ENCODE measurements around the gene KRT15.

Gene KRT15

GRCh38 chr17:41518789-41519449 lies at the start of gene KRT15:
Gene KRT15 (minus strand): TSS chr17:41518890. CDS start chr17:41518827, 63 bp downstream.
- Histone ChIP-seq H3K36me3 (ENCODE audit: insufficient read depth, low read length) (no peaks in the 10 kb centered on the region), H3K9me3 (ENCODE audit: insufficient read depth, low read depth, low read length) (no peaks in the 10 kb centered on the region), H2AFZ (ENCODE audit: low read length) (no peak within 1 kb of the TSS), H3K4me2 (ENCODE audit: low read depth, low read length, poor library complexity, severe bottlenecking) (no peak within 1 kb of the TSS), H3K4me3 (ENCODE audit: low read length, poor library complexity, severe bottlenecking) (no peak within 1 kb of the TSS), H3K9ac (ENCODE audit: low read depth, low read length, poor library complexity, severe bottlenecking) (no peak within 1 kb of the TSS), H3F3A (ENCODE audit: low read depth) (no peaks in the 10 kb centered on the region), H4K20me1 (ENCODE audit: insufficient read depth, low read length, poor library complexity, severe bottlenecking) (no peaks in the 10 kb centered on the region), H3K27me3 (ENCODE audit: insufficient read depth, low read length, poor library complexity, severe bottlenecking) (no peaks in the 10 kb centered on the region), H3K9me2 (replicated peaks; ENCODE audit: low read depth, low read length) (no peaks in the 10 kb centered on the region), H3K79me2 (ENCODE audit: insufficient read depth, low read length) (no peaks in the 10 kb centered on the region), H3K4me1 (ENCODE audit: insufficient read depth, low read length, poor library complexity, severe bottlenecking) (no peaks in the 10 kb centered on the region)
- TF ChIP-seq EZH2phosphoT487 (IDR thresholded peaks at IDR 0.05; ENCODE audit: borderline replicate concordance) (no peak), CTCF (conservative IDR thresholded peaks at IDR 0.05; ENCODE audit: low read length) (no peak)

GRCh38 chr17:41567317-41567716 lies 48.6 kb upstream of the KRT15 start:
- H3K9me2 ChIP-seq (replicated peaks; ENCODE audit: low read depth, low read length), result no peaks in the 10 kb centered on the region
- H3F3A ChIP-seq (ENCODE audit: low read depth), result no peaks in the 10 kb centered on the region
- no peaks in the 10 kb centered on the region for H3K9me3 ChIP-seq (ENCODE audit: insufficient read depth, low read depth, low read length)
- H2AFZ ChIP-seq (ENCODE audit: low read length), result no peak overlapping the region
- H3K4me2 ChIP-seq (ENCODE audit: low read depth, low read length, poor library complexity, severe bottlenecking), result no peak overlapping the region
- H3K27me3 ChIP-seq (ENCODE audit: insufficient read depth, low read length, poor library complexity, severe bottlenecking), result no peaks in the 10 kb centered on the region
- no peaks in the 10 kb centered on the region for H3K4me1 ChIP-seq (ENCODE audit: insufficient read depth, low read length, poor library complexity, severe bottlenecking)
- H3K36me3 ChIP-seq (ENCODE audit: insufficient read depth, low read length), result no peaks in the 10 kb centered on the region
- H3K79me2 ChIP-seq (ENCODE audit: insufficient read depth, low read length), result no peaks in the 10 kb centered on the region
- no peak overlapping the region for H3K9ac ChIP-seq (ENCODE audit: low read depth, low read length, poor library complexity, severe bottlenecking)
- no peak overlapping the region for H3K4me3 ChIP-seq (ENCODE audit: low read length, poor library complexity, severe bottlenecking)
- H4K20me1 ChIP-seq (ENCODE audit: insufficient read depth, low read length, poor library complexity, severe bottlenecking), result no peaks in the 10 kb centered on the region
- TF ChIP-seq EZH2phosphoT487 (IDR thresholded peaks at IDR 0.05; ENCODE audit: borderline replicate concordance), result no peak

GRCh38 chr17:41565338-41565737 lies 46.6 kb upstream of the KRT15 start:
- H3K9me2 ChIP-seq (replicated peaks; ENCODE audit: low read depth, low read length), result no peaks in the 10 kb centered on the region
- H3K9me3 ChIP-seq (ENCODE audit: insufficient read depth, low read depth, low read length), result no peaks in the 10 kb centered on the region
- no peaks in the 10 kb centered on the region for H4K20me1 ChIP-seq (ENCODE audit: insufficient read depth, low read length, poor library complexity, severe bottlenecking)
- H3K9ac ChIP-seq (ENCODE audit: low read depth, low read length, poor library complexity, severe bottlenecking), result no peak overlapping the region
- H3K79me2 ChIP-seq (ENCODE audit: insufficient read depth, low read length), result no peaks in the 10 kb centered on the region
- H3K4me1 ChIP-seq (ENCODE audit: insufficient read depth, low read length, poor library complexity, severe bottlenecking), result no peaks in the 10 kb centered on the region
- no peaks in the 10 kb centered on the region for H3K27me3 ChIP-seq (ENCODE audit: insufficient read depth, low read length, poor library complexity, severe bottlenecking)
- TF ChIP-seq EZH2phosphoT487 (IDR thresholded peaks at IDR 0.05; ENCODE audit: borderline replicate concordance) (no peak), CTCF (conservative IDR thresholded peaks at IDR 0.05; ENCODE audit: low read length) (no peak)
- no peak overlapping the region for H3K4me2 ChIP-seq (ENCODE audit: low read depth, low read length, poor library complexity, severe bottlenecking)
- H3F3A ChIP-seq (ENCODE audit: low read depth), result no peaks in the 10 kb centered on the region
- no peak overlapping the region for H2AFZ ChIP-seq (ENCODE audit: low read length)
- no peaks in the 10 kb centered on the region for H3K36me3 ChIP-seq (ENCODE audit: insufficient read depth, low read length)
- no peak overlapping the region for H3K4me3 ChIP-seq (ENCODE audit: low read length, poor library complexity, severe bottlenecking)

Measured in Loucy (cell line).